GM12878 (cell line): Measurements from ENCODE around the gene CTNNBL1. TPM values are rescaled to one million over a fixed set of nuclear protein-coding genes. Genes with fewer than 3 reads are reported as not detected.

Experiments used
- ATAC-seq: fragments of 200-7000 bp; cut with Tn5 transposase; 3 replicates; pipeline ENCODE4 v1.9.1; 2020; ENCODE audit warnings: mild to moderate bottlenecking, moderate library complexity
- BruUV-seq: library from RNA; stranded (reverse); fragments of 400-500 nt; replicated peaks from 2 replicates; lab custom pipeline; 2021; lab: Mats Ljungman, UMichigan
- CTCF ChIA-PET: fragments of 300-600 bp; sonication (Branson Sonifier 250); formaldehyde crosslinking; extraction: SDS; loops from one replicate; lab custom pipeline; 2021; ENCODE audit warnings: inconsistent platforms; lab: Yijun Ruan, JAX
- POLR2A ChIA-PET: fragments of 350-600 bp; formaldehyde crosslinking; extraction: SDS; loops from one replicate; lab custom pipeline; 2021; ENCODE audit warnings: inconsistent platforms; lab: Charles Lee
- RAD21 ChIA-PET: fragments of 300-600 bp; sonication (Branson Sonifier 250); formaldehyde crosslinking; loops from one replicate; lab custom pipeline; 2023; ENCODE audit warnings: antibody characterized with exemption; ENCODE audit not compliant: unreplicated experiment; lab: Charles Lee
- SMC1A ChIA-PET: fragments of 300-600 bp; sonication (Branson Sonifier 250); formaldehyde crosslinking; loops from one replicate; lab custom pipeline; 2023; ENCODE audit not compliant: unreplicated experiment, uncharacterized antibody; lab: Charles Lee
- DNase-seq: peaks from one replicate; pipeline ENCODE4 v3.0.0-alpha.2; 2011; ENCODE audit warnings: low read depth, low spot score
- FAIRE-seq: peaks from 3 replicates; lab custom pipeline; 2011; peaks lifted over from hg19 to GRCh38; lab: Jason Lieb, UNC
- H2AFZ ChIP-seq: 2 replicates; pipeline ENCODE4 v1.6.0; 2011; ENCODE audit warnings: low read depth, low read length, control low read depth; ENCODE audit not compliant: control insufficient read depth
- H3K27ac ChIP-seq: 2 replicates; pipeline ENCODE4 v1.5.1; 2011; ENCODE audit warnings: control low read depth; ENCODE audit not compliant: control insufficient read depth, insufficient read depth
- H3K27me3 ChIP-seq, 2 experiments: replicated peaks in 1 of 2; 2 replicates each; pipeline versions ENCODE4 v1.6.0 to v1.6.1; 2011; ENCODE audit warnings: low read length in 1 of 2; ENCODE audit not compliant: control insufficient read depth in 2 of 2, insufficient read depth in 2 of 2
- H3K36me3 ChIP-seq, 2 experiments: 2 replicates each; pipeline ENCODE4 v1.5.1; 2011; ENCODE audit warnings: low read length in 1 of 2; ENCODE audit not compliant: control insufficient read depth in 2 of 2, insufficient read depth in 2 of 2
- H3K4me1 ChIP-seq: 2 replicates; pipeline ENCODE4 v1.6.1; 2011; ENCODE audit warnings: mild to moderate bottlenecking, low read length, moderate library complexity, mixed read lengths; ENCODE audit not compliant: control insufficient read depth, insufficient read depth
- H3K4me2 ChIP-seq: 2 replicates; pipeline ENCODE4 v1.6.0; 2011; ENCODE audit warnings: control low read depth; ENCODE audit not compliant: control insufficient read depth, insufficient read depth
- H3K4me3 ChIP-seq: fragments of 200-600 bp; sonication (generic); 2 replicates; pipeline ENCODE4 v1.5.1; 2016
- H3K79me2 ChIP-seq: 2 replicates; pipeline ENCODE4 v1.6.0; 2011; ENCODE audit warnings: low read length; ENCODE audit not compliant: control insufficient read depth, insufficient read depth
- H3K9ac ChIP-seq: 2 replicates; pipeline ENCODE4 v1.8.0; 2011; ENCODE audit warnings: low read length, control low read depth, mixed read lengths; ENCODE audit not compliant: control insufficient read depth, insufficient read depth
- H3K9me3 ChIP-seq: replicated peaks from 3 replicates; pipeline ENCODE4 v1.5.1; 2011; ENCODE audit warnings: mild to moderate bottlenecking, low read length; ENCODE audit not compliant: control insufficient read depth, insufficient read depth
- H4K20me1 ChIP-seq: 2 replicates; pipeline ENCODE4 v1.6.0; 2011; ENCODE audit not compliant: control insufficient read depth, insufficient read depth
- ASH2L ChIP-seq: fragments of 300-600, 200-600 bp; sonication (generic); IDR thresholded peaks from 2 replicates; pipeline ENCODE4 v1.6.1; 2017; ENCODE audit warnings: low read depth, mild to moderate bottlenecking, borderline replicate concordance
- BCL11A ChIP-seq: IDR thresholded peaks from 2 replicates; pipeline ENCODE4 v1.6.1; 2011; ENCODE audit warnings: low read depth, low read length
- BMI1 ChIP-seq: fragments of 450-650 bp; IDR thresholded peaks from 2 replicates; pipeline ENCODE4 v1.6.1; 2016; ENCODE audit warnings: mild to moderate bottlenecking, moderate library complexity, borderline replicate concordance
- ELK1 ChIP-seq: IDR thresholded peaks from 2 replicates; pipeline ENCODE4 v1.6.1; 2012; ENCODE audit warnings: low read depth, low read length, improper control_type of control experiment
- FOXM1 ChIP-seq: IDR thresholded peaks from 2 replicates; pipeline ENCODE4 v1.6.1; 2012; ENCODE audit warnings: low read depth, mild to moderate bottlenecking, inconsistent platforms, low read length, moderate library complexity
- GATAD2B ChIP-seq: fragments of 450-650 bp; conservative IDR thresholded peaks from 2 replicates; pipeline ENCODE4 v1.6.1; 2017; ENCODE audit warnings: low read depth, mild to moderate bottlenecking, moderate library complexity
- IRF5 ChIP-seq: fragments of 450-650 bp; IDR thresholded peaks from 2 replicates; pipeline ENCODE4 v1.6.1; 2017; ENCODE audit warnings: borderline replicate concordance
- MAX ChIP-seq: IDR thresholded peaks from 2 replicates; pipeline ENCODE4 v1.6.1; 2012; ENCODE audit warnings: low read depth, low read length, improper control_type of control experiment
- MTA2 ChIP-seq: fragments of 450-650 bp; IDR thresholded peaks from 2 replicates; pipeline ENCODE4 v1.6.1; 2016; ENCODE audit warnings: low read depth, mild to moderate bottlenecking, moderate library complexity
- NRF1 ChIP-seq: conservative IDR thresholded peaks from 2 replicates; pipeline ENCODE4 v1.6.1; 2011; ENCODE audit warnings: mild to moderate bottlenecking, low read depth, low read length, improper control_type of control experiment
- RELB ChIP-seq: fragments of 450-650 bp; IDR thresholded peaks from 2 replicates; pipeline ENCODE4 v1.6.1; 2017; ENCODE audit warnings: low read depth, mild to moderate bottlenecking, moderate library complexity
- REST ChIP-seq: IDR thresholded peaks from 2 replicates; pipeline ENCODE4 v1.6.1; 2012; ENCODE audit warnings: mild to moderate bottlenecking, low read depth, low read length
- SIN3A ChIP-seq: IDR thresholded peaks from 2 replicates; pipeline ENCODE4 v1.6.1; 2012; ENCODE audit warnings: low read depth, low read length, improper control_type of control experiment
- SMAD1 ChIP-seq: fragments of 450-650 bp; IDR thresholded peaks from 2 replicates; pipeline ENCODE4 v1.6.1; 2018; ENCODE audit warnings: mild to moderate bottlenecking, low read depth; ENCODE audit not compliant: partially characterized antibody
- SRF ChIP-seq, 2 experiments: IDR thresholded peaks; 2 replicates each; pipeline ENCODE4 v1.6.1; 2011; ENCODE audit warnings: low read depth in 2 of 2, low read length in 2 of 2, mild to moderate bottlenecking in 1 of 2, moderate library complexity in 1 of 2
- ZZZ3 ChIP-seq: IDR thresholded peaks from 2 replicates; pipeline ENCODE4 v1.6.1; 2011; ENCODE audit warnings: low read depth; ENCODE audit not compliant: control insufficient read depth, insufficient read length
- WGBS: methylation state at CpG from one replicate; pipeline ENCODE4 v1.1.6; 2016; ENCODE audit warnings: low lambda C conversion rate; ENCODE audit not compliant: insufficient replicate concordance, insufficient coverage; ENCODE audit errors: missing lambda C conversion rate; 5-methylcytosine and 5-hydroxymethylcytosine counted together
- in situ Hi-C: fragments of 300-500 bp; cut with MboI; formaldehyde crosslinking; loops from 9 replicates; pipeline ENCODE4 v1.14.3; 2018; ENCODE audit warnings: mixed read lengths
- intact Hi-C: fragments of 100-400 bp; cut with micrococcal nuclease; formaldehyde crosslinking; loops from one replicate; pipeline ENCODE4 v1.14.2; 2022; ENCODE audit not compliant: unreplicated experiment
- polyA plus RNA-seq, 11 experiments: library from polyadenylated mRNA; depleted of rRNA in 4 of 11; unstranded in 6 of 11; stranded (reverse) in 5 of 11; fragments of >200 nt; fragmentation: Nextera tagmentation in 4 of 11; fragmentation: Illumina TruSeq in 1 of 11; extraction: Ambion mirVana in 4 of 11; extraction: Trizol in 1 of 11; gene quantifications; 1 replicate in 1 of 11; 2 replicates in 10 of 11; pipeline versions ENCODE4 v1.2.1 to v1.2.3, GENCODE V29; 2011 to 2016; ENCODE audit warnings: inconsistent platforms in 2 of 11, missing spikeins in 2 of 11, low read depth in 1 of 11
- total RNA-seq, 4 experiments: library from RNA; depleted of rRNA in 3 of 4; stranded (reverse); fragments of >200 nt in 3 of 4; fragmentation: Illumina TruSeq in 1 of 4; extraction: Trizol in 1 of 4; gene quantifications; 2 replicates each; pipeline versions ENCODE4 v1.2.1 to v1.2.3, GENCODE V29; 2013 to 2021

CTNNBL1 gene
- total and polyA plus RNA-seq, 10 of the 15 experiments (the other 5 are each of a cell fraction or from before 2014, with no cell fraction given): 43.1 to 102 (median 67.8) TPM

- DNase-seq: no peak
- SMC1A ChIA-PET: no interaction called here
- H3K27me3 ChIP-seq: no peaks in the 10 kb centered on the region; a peak in 1 of 4 replicates
- POLR2A ChIA-PET: no interaction called here
- RAD21 ChIA-PET: interaction anchor here (0.7 kb wide), 1 partner anchor 193 kb away, joined by 4 read pairs; no protein-coding TSS in a partner anchor
- no peak for ATAC-seq
- H3K36me3 ChIP-seq: no peaks in the 10 kb centered on the region
- no peak for FAIRE-seq
- H3K9me3 ChIP-seq: no peaks in the 10 kb centered on the region; the same call in 2 of the 3 replicates
- H3K4me1 ChIP-seq: peaks cover 8% of the 10 kb centered on the region
- intact Hi-C loops: no loop called here
- CTCF ChIA-PET: interaction anchor here (1.6 kb wide), 1 partner anchor 17 kb away, joined by 3 read pairs; no protein-coding TSS in a partner anchor
- peaks cover 26% of the 10 kb centered on the region for H3K79me2 ChIP-seq
- no peak overlapping the region for H3K4me3 ChIP-seq
- no TSS peak for BruUV-seq
- H2AFZ ChIP-seq: no peak overlapping the region
- no peaks in the 10 kb centered on the region for H4K20me1 ChIP-seq
- WGBS: 83% methylated on average over 8 of the region's 8 CpGs
- no peak overlapping the region for H3K4me2 ChIP-seq
- in situ Hi-C loops: no loop called here
- H3K9ac ChIP-seq: no peak overlapping the region
- H3K27ac ChIP-seq: no peak overlapping the region
- TF ChIP-seq SMAD1: no peak
- no peak for TF ChIP-seq GATAD2B
- no peak for TF ChIP-seq FOXM1
- TF ChIP-seq ZZZ3: no peak
- no peak for TF ChIP-seq BMI1
- TF ChIP-seq ASH2L: no peak
- TF ChIP-seq RELB: no peak
- no peak for TF ChIP-seq SIN3A
- no peak for TF ChIP-seq BCL11A
- TF ChIP-seq MTA2: no peak
- TF ChIP-seq IRF5: no peak
- no peak for TF ChIP-seq ELK1
- no peak for TF ChIP-seq NRF1
- no peak for TF ChIP-seq MAX
- TF ChIP-seq SRF (IDR thresholded peaks at IDR 0.05; ENCODE audit: low read depth in 2 of 2, low read length in 2 of 2): no peak
- TF ChIP-seq REST: no peak
Observed at GRCh38 chr20:37692459-37693166, 1.2 kb upstream of the CTNNBL1 start.
